ENCODE results near the gene IER2. TPM values are rescaled to one million over a fixed set of nuclear protein-coding genes. Genes with fewer than 3 reads are reported as not detected.

The IER2 gene, protein sequence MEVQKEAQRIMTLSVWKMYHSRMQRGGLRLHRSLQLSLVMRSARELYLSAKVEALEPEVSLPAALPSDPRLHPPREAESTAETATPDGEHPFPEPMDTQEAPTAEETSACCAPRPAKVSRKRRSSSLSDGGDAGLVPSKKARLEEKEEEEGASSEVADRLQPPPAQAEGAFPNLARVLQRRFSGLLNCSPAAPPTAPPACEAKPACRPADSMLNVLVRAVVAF
- 109 and 148 TPM in 2 replicates for total RNA-seq
- long read RNA-seq, transcript IER2-203 (1 exons, 2,934 nt), result major isoform, 28 of 28 reads
- long read RNA-seq, partial matches to known transcripts, result 0 of 28 reads
- long read RNA-seq, other reads (novel, unspliced or antisense), result 0 of 28 reads

DNA sequence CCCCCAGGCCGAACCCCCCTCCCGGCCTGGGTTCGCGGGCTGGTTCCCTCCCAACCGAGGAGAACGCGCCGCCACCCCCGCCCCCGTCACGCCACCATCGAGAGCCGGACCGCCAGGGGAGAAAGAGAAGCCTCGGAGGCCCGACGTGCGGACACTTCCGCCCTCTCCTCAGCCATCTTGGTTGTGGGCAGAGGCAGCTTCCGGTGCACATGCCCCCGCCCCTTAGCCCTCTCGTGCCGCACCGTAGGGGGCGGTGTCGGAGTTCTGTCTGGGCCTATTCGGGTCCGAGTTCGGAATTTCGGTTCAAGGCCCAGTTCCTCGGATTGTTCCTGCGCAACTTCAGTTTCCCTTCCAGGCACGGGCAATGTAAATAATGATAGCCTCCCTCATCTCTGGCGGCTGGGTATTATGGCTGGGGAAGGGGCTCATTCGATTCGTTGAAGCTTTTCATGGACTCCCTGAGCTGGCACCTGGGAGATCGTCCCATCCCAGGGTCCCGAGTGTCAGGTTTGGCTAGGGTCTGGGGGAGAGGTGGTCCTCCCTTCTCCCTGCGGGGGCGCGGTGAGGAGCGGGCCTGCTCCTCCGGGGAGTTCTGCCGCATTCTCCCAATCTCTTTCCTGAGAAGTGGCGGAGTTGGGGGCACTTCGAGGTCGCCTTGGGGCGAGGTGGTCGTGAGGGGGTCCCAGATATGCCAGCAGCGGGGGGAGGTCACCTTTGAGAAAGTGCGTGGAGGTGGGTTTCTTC is at the start of gene IER2, which contains the start of gene STX10:
IER2 (plus strand) TSS at position 225 of the 744 bp plus-strand sequence. CDS start 2,776 bp downstream, outside the sequence.
STX10 (minus strand) TSS at position 189 of the 744 bp plus-strand sequence. CDS start 202 bp downstream, outside the sequence.
- Mint-ChIP-seq H3K4me3 (ENCODE audit: unreplicated experiment) (peak within 1 kb of the TSS; percentile 99), H3K27ac (ENCODE audit: unreplicated experiment) (peak within 1 kb of the TSS; percentile 100), H3K36me3 (ENCODE audit: unreplicated experiment) (peaks cover 9% of the 10 kb centered on the region), H3K4me1 (ENCODE audit: unreplicated experiment) (peaks cover 20% of the 10 kb centered on the region), H3K27me3 (ENCODE audit: unreplicated experiment) (no peaks in the 10 kb centered on the region), H3K9me3 (ENCODE audit: unreplicated experiment) (no peaks in the 10 kb centered on the region)
- peak; percentile 97 for DNase-seq (ENCODE audit: extremely low spot score, unreplicated experiment)
- TF ChIP-seq, protein P1, sequence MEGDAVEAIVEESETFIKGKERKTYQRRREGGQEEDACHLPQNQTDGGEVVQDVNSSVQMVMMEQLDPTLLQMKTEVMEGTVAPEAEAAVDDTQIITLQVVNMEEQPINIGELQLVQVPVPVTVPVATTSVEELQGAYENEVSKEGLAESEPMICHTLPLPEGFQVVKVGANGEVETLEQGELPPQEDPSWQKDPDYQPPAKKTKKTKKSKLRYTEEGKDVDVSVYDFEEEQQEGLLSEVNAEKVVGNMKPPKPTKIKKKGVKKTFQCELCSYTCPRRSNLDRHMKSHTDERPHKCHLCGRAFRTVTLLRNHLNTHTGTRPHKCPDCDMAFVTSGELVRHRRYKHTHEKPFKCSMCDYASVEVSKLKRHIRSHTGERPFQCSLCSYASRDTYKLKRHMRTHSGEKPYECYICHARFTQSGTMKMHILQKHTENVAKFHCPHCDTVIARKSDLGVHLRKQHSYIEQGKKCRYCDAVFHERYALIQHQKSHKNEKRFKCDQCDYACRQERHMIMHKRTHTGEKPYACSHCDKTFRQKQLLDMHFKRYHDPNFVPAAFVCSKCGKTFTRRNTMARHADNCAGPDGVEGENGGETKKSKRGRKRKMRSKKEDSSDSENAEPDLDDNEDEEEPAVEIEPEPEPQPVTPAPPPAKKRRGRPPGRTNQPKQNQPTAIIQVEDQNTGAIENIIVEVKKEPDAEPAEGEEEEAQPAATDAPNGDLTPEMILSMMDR (IDR thresholded peaks at IDR 0.05), result peak; percentile 54

DNA sequence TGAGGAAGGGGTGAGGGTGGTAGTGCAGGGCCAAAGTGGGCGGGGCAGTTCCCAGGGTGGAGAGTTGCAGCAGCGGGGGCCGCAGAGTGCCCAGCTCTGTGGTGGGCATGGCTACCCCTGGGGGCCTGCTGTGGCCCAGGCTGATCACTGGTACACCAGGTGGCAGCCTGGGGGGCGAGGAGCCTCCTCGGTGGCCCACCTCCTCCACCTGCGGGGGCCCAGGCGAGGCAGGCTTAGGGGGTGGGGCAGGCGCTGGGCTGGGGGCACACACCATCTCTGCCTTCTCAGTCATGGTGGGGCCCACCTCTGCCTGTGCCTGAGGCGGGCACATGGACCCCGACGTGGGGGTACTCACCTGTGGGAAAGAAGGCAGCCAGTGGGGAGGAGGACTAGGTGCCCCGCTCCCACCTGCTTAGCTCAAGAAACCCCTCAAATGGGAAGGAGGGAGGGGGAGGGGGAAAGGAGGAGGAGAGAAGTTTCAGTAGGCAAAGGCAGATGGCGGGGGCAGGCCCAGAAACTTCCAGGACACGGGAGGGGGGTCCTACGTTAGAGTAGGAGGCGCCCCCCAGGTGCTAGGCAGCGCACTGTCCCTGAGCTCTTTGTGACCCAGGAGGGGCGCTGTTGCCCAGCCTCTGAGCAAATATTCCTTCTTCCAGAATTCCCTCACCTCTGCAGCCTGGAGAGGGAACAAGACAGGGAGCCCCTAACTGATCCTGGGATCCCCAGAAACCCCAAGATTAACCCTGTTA is 49.2 kb upstream of the IER2 start:
- H3K4me3 Mint-ChIP-seq (ENCODE audit: unreplicated experiment), result no peak overlapping the region
- TF ChIP-seq, protein P1 (IDR thresholded peaks at IDR 0.05), result peak; percentile 29

DNA sequence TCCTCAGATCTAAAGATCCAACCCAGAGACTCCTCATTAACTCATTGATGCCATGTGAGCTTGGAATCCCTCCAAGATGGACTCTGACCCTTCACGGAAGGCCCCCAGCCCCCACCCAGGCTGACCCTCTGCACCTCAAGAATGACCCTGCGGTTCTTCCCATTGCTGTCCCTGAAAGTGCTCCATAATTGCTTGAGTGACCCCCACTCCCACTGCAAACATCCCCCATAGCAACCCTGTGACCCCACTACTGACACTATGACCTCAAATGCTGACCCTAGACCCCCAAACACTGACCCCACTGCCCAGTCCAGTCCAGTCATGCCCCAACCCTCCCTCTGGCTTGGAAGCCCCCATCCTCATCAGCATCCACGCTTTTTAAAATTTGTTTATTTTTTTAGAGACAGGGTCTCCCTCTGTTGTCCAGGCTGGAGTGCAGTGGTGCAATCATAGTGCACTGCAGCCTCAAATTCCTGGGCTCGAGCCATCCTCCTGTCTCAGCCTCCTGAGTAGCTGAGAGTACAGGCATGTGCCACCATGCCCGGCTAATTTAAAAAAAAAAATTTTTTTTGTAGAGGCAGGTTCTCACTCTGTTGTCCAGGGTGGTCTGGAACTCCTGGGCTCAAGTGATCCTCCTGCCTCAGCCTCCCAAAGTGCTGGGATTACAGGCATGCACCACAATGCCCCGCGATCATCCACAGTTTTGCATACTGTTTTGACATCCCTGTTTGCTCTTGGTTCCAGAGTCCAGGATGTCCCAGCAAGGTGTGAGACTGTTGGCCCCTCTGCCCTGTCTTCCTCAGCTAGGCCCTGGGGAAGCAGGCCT is 48.4 kb upstream of the IER2 start:
- TF ChIP-seq, protein P1 (IDR thresholded peaks at IDR 0.05), result no peak
- Mint-ChIP-seq H3K27ac (ENCODE audit: unreplicated experiment) (no peak overlapping the region), H3K9me3 (ENCODE audit: unreplicated experiment) (no peaks in the 10 kb centered on the region), H3K4me3 (ENCODE audit: unreplicated experiment) (no peak overlapping the region), H3K27me3 (ENCODE audit: unreplicated experiment) (peaks cover 11% of the 10 kb centered on the region), H3K4me1 (ENCODE audit: unreplicated experiment) (peaks cover 14% of the 10 kb centered on the region), H3K36me3 (ENCODE audit: unreplicated experiment) (peaks cover 3% of the 10 kb centered on the region)
- no peak for DNase-seq (ENCODE audit: extremely low spot score, unreplicated experiment)

More for the DNA sequence above, 49.2 kb upstream of the IER2 start:
- Mint-ChIP-seq H3K4me1 (ENCODE audit: unreplicated experiment) (peaks cover 18% of the 10 kb centered on the region), H3K27ac (ENCODE audit: unreplicated experiment) (no peak overlapping the region), H3K36me3 (ENCODE audit: unreplicated experiment) (peaks cover 4% of the 10 kb centered on the region), H3K9me3 (ENCODE audit: unreplicated experiment) (no peaks in the 10 kb centered on the region), H3K27me3 (ENCODE audit: unreplicated experiment) (peaks cover 15% of the 10 kb centered on the region)
- DNase-seq (ENCODE audit: extremely low spot score, unreplicated experiment), result no peak

DNA sequence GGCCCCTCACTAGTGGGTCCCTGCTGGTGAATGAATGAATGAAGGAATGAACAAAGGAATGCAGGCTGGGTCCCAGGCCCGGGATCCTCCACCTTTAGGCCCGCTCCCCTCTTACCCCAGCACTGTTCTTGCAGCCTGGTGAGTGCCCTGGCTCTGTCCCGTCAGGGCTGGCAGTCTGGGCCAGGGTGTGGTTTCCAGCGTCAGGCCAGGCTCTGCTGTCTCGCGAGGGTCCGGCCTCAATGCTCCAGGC is 47.9 kb upstream of the IER2 start:
- H3K9me3 Mint-ChIP-seq (ENCODE audit: unreplicated experiment), result no peaks in the 10 kb centered on the region
- H3K36me3 Mint-ChIP-seq (ENCODE audit: unreplicated experiment), result no peaks in the 10 kb centered on the region
- H3K4me1 Mint-ChIP-seq (ENCODE audit: unreplicated experiment), result peaks cover 10% of the 10 kb centered on the region
- DNase-seq (ENCODE audit: extremely low spot score, unreplicated experiment), result no peak
- H3K4me3 Mint-ChIP-seq (ENCODE audit: unreplicated experiment), result no peak overlapping the region
- TF ChIP-seq, protein P1 (IDR thresholded peaks at IDR 0.05), result no peak
- H3K27ac Mint-ChIP-seq (ENCODE audit: unreplicated experiment), result no peak overlapping the region
- peaks cover 8% of the 10 kb centered on the region for H3K27me3 Mint-ChIP-seq (ENCODE audit: unreplicated experiment)

Measured in osteocyte (in vitro differentiated cells).